WI38 (cell line): ENCODE measurements around the gene ACTN4.
A peak's percentile ranks its signal among the peaks of the same experiment; 100 is the strongest.

Source experiments
- H3K4me3 ChIP-seq: 2 replicates; pipeline ENCODE4 v1.5.1; 2011; ENCODE audit warnings: low read depth, mild to moderate bottlenecking, control low read depth, low read length
- CTCF ChIP-seq: IDR thresholded peaks from 2 replicates; pipeline ENCODE4 v1.5.1; 2012; ENCODE audit warnings: low read depth, mild to moderate bottlenecking, control low read depth, low read length

The ACTN4 gene

GRCh38 chr19:38649305-38650171 lies 2.1 kb downstream of the ACTN4 start:
- H3K4me3 ChIP-seq = peak overlapping the region; percentile 82
- TF ChIP-seq CTCF = no peak

GRCh38 chr19:38650172-38650775 lies 2.8 kb downstream of the ACTN4 start:
- no peak for TF ChIP-seq CTCF
- H3K4me3 ChIP-seq = peak overlapping the region; percentile 82

- peak overlapping the region; percentile 82 for H3K4me3 ChIP-seq
- no peak for TF ChIP-seq CTCF
Measured at GRCh38 chr19:38650911-38651584, 3.6 kb downstream of the ACTN4 start.

GRCh38 chr19:38653028-38653571 lies 5.7 kb downstream of the ACTN4 start:
- no peak for TF ChIP-seq CTCF
- H3K4me3 ChIP-seq = peak overlapping the region; percentile 18; the same call in 1 of the 2 replicates

GRCh38 chr19:38654628-38655055 lies 7.2 kb downstream of the ACTN4 start:
- H3K4me3 ChIP-seq = peak overlapping the region; percentile 15; the same call in 1 of the 2 replicates
- no peak for TF ChIP-seq CTCF

- peak overlapping the region; percentile 15; the same call in 1 of the 2 replicates for H3K4me3 ChIP-seq
- no peak for TF ChIP-seq CTCF
Measured at GRCh38 chr19:38655148-38655824, 7.8 kb downstream of the ACTN4 start.
